Measurements from ENCODE around the gene CA6. TPM values are rescaled to one million over a fixed set of nuclear protein-coding genes. Genes with fewer than 3 reads are reported as not detected.

CA6 gene
- total RNA-seq, 1 experiment from 2014 or later, result not detected

DNA sequence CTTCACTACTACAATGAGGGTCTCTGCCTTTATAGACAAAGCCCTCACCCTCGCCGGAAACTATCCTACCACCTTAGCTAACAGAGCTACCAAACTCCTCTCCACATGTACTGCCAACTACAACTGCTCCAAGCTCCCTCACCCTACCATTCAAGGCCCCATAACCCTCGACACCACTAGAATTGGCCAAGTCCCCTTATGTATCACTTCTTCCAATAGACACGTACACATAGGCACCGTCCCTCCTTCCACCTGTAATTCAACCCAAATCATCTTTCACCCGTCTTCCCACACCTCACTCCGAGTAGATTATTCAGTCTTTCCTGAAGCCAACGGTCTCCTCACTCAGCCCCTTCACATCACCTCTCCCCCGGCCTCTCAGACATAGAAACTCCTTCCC is 19.7 kb upstream of the CA6 start:
- WGBS (ENCODE audit: extremely low coverage, insufficient read length, low lambda C conversion rate), result no CpG with 5 or more reads among the region's 9 CpGs
- H3K4me1 Mint-ChIP-seq, result no peaks in the 10 kb centered on the region
- Histone ChIP-seq H3K9ac (ENCODE audit: extremely low read depth, insufficient read length, low read length) (no peak overlapping the region), H3K27me3 (ENCODE audit: insufficient read depth, low read length) (no peaks in the 10 kb centered on the region), H3K18ac (ENCODE audit: insufficient read length, low read depth, low read length) (no peak overlapping the region), H4K91ac (ENCODE audit: insufficient read length, low read depth, low read length) (no peak overlapping the region), H2BK15ac (ENCODE audit: low read depth, low read length) (no peak overlapping the region), H3K23ac (ENCODE audit: insufficient read length, low read depth, low read length) (no peak overlapping the region), H3K56ac (ENCODE audit: insufficient read length, low read depth, low read length) (no peak overlapping the region), H3K79me2 (ENCODE audit: insufficient read depth, low read length) (no peaks in the 10 kb centered on the region), H2AFZ (ENCODE audit: low read length) (no peak overlapping the region), H3K4ac (ENCODE audit: low read depth, low read length) (no peak overlapping the region), H3K14ac (ENCODE audit: insufficient read depth, low read length) (no peak overlapping the region), H3K27ac (ENCODE audit: insufficient read length, low read depth, low read length) (no peak overlapping the region), H3K23me2 (ENCODE audit: insufficient read length, low read depth, low read length, poor library complexity, severe bottlenecking) (no peaks in the 10 kb centered on the region), H2BK120ac (ENCODE audit: low read depth, low read length, poor library complexity, severe bottlenecking) (no peak overlapping the region), H2BK20ac (ENCODE audit: low read depth, low read length, poor library complexity, severe bottlenecking) (no peak overlapping the region), H3K4me2 (ENCODE audit: insufficient read depth, insufficient read length, low read length) (no peak overlapping the region), H3K4me1 (ENCODE audit: insufficient read depth, low read length) (no peaks in the 10 kb centered on the region), H2AK5ac (ENCODE audit: insufficient read length, low read length) (no peak overlapping the region), H4K20me1 (ENCODE audit: control insufficient read depth, insufficient read depth, insufficient read length) (no peaks in the 10 kb centered on the region), H4K8ac (replicated peaks; ENCODE audit: insufficient read length, low read depth, low read length) (no peak overlapping the region), H3T11ph (ENCODE audit: low read length) (no peak overlapping the region), H3K9me3 (ENCODE audit: control insufficient read depth, low read depth, low read length) (no peaks in the 10 kb centered on the region), H2BK5ac (ENCODE audit: insufficient read length, low read length) (no peak overlapping the region), H2BK12ac (ENCODE audit: insufficient read length, low read depth, low read length) (no peak overlapping the region), H4K5ac (ENCODE audit: insufficient read length, low read depth, low read length) (no peak overlapping the region), H3K79me1 (ENCODE audit: insufficient read depth, low read depth, low read length, poor library complexity, severe bottlenecking) (no peaks in the 10 kb centered on the region)
- H3K9me3 Mint-ChIP-seq, result no peaks in the 10 kb centered on the region
- no peak for DNase-seq
- H3K4me3 Mint-ChIP-seq, result no peak overlapping the region
- TF ChIP-seq, protein P1, sequence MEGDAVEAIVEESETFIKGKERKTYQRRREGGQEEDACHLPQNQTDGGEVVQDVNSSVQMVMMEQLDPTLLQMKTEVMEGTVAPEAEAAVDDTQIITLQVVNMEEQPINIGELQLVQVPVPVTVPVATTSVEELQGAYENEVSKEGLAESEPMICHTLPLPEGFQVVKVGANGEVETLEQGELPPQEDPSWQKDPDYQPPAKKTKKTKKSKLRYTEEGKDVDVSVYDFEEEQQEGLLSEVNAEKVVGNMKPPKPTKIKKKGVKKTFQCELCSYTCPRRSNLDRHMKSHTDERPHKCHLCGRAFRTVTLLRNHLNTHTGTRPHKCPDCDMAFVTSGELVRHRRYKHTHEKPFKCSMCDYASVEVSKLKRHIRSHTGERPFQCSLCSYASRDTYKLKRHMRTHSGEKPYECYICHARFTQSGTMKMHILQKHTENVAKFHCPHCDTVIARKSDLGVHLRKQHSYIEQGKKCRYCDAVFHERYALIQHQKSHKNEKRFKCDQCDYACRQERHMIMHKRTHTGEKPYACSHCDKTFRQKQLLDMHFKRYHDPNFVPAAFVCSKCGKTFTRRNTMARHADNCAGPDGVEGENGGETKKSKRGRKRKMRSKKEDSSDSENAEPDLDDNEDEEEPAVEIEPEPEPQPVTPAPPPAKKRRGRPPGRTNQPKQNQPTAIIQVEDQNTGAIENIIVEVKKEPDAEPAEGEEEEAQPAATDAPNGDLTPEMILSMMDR (conservative IDR thresholded peaks at IDR 0.05), result no peak
- peaks cover 1% of the 10 kb centered on the region; the same call in 1 of the 2 replicates for H3K27me3 Mint-ChIP-seq (ENCODE audit: low read depth)
- H3K27ac Mint-ChIP-seq, result no peak overlapping the region
- no peaks in the 10 kb centered on the region for H3K36me3 Mint-ChIP-seq (ENCODE audit: insufficient read depth in 1 of 3, low read depth in 3 of 3)

All from H9 (cell line).